ENCODE results near the gene ABCF1.

GRCh38 chr6:30590509-30590908 lies 19.3 kb downstream of the ABCF1 start:
- no peak for TF ChIP-seq CTCF (IDR thresholded peaks at IDR 0.05; ENCODE audit: low read depth, low read length, missing input control)
- no peak for TF ChIP-seq EGR1 (IDR thresholded peaks at IDR 0.05; ENCODE audit: low read depth in 2 of 2)
- no peak for TF ChIP-seq YY1 (IDR thresholded peaks at IDR 0.05)
- TF ChIP-seq, protein P1, sequence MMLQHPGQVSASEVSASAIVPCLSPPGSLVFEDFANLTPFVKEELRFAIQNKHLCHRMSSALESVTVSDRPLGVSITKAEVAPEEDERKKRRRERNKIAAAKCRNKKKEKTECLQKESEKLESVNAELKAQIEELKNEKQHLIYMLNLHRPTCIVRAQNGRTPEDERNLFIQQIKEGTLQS (IDR thresholded peaks at IDR 0.05) = no peak
- TF ChIP-seq, protein P2, sequence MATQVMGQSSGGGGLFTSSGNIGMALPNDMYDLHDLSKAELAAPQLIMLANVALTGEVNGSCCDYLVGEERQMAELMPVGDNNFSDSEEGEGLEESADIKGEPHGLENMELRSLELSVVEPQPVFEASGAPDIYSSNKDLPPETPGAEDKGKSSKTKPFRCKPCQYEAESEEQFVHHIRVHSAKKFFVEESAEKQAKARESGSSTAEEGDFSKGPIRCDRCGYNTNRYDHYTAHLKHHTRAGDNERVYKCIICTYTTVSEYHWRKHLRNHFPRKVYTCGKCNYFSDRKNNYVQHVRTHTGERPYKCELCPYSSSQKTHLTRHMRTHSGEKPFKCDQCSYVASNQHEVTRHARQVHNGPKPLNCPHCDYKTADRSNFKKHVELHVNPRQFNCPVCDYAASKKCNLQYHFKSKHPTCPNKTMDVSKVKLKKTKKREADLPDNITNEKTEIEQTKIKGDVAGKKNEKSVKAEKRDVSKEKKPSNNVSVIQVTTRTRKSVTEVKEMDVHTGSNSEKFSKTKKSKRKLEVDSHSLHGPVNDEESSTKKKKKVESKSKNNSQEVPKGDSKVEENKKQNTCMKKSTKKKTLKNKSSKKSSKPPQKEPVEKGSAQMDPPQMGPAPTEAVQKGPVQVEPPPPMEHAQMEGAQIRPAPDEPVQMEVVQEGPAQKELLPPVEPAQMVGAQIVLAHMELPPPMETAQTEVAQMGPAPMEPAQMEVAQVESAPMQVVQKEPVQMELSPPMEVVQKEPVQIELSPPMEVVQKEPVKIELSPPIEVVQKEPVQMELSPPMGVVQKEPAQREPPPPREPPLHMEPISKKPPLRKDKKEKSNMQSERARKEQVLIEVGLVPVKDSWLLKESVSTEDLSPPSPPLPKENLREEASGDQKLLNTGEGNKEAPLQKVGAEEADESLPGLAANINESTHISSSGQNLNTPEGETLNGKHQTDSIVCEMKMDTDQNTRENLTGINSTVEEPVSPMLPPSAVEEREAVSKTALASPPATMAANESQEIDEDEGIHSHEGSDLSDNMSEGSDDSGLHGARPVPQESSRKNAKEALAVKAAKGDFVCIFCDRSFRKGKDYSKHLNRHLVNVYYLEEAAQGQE (IDR thresholded peaks at IDR 0.05) = no peak
- TF ChIP-seq SP1 (IDR thresholded peaks at IDR 0.05) = no peak

All from liver (tissue), 3 donors.